Left lung (tissue), 10 donors: ENCODE results near the gene PSME1. TPM values are rescaled to one million over a fixed set of nuclear protein-coding genes. Genes with fewer than 3 reads are reported as not detected.
A peak's percentile ranks its signal among the peaks of the same experiment; 100 is the strongest.

ENCODE experiments used
- ATAC-seq: fragments of 200-7000 bp; cut with Tn5 transposase; one replicate; pipeline ENCODE4 v1.9.1; 2020; ENCODE audit warnings: moderate library complexity
- DNase-seq, 4 donors: peaks; one replicate each; pipeline ENCODE4 v3.0.0-alpha.2; 2013 to 2020
- H3K27ac ChIP-seq, 2 donors: fragments of 200-600 bp; sonication (generic) in 1 of 2; one replicate each; pipeline versions ENCODE4 v1.5.0 to v1.8.0; 2020 to 2021
- H3K27me3 ChIP-seq, 2 donors: fragments of 200-600 bp; sonication (generic) in 1 of 2; one replicate each; pipeline versions ENCODE4 v1.5.0 to v1.8.0; 2020 to 2021
- H3K36me3 ChIP-seq, 2 donors: fragments of 200-600 bp; sonication (generic) in 1 of 2; one replicate each; pipeline versions ENCODE4 v1.5.0 to v1.8.0; 2020 to 2021
- H3K4me1 ChIP-seq, 2 donors: fragments of 200-600 bp; one replicate each; pipeline ENCODE4 v1.8.0; 2021
- H3K4me3 ChIP-seq, 2 donors: fragments of 200-600 bp; sonication (generic) in 1 of 2; one replicate each; pipeline versions ENCODE4 v1.5.0 to v1.8.0; 2020 to 2021; ENCODE audit warnings: mild to moderate bottlenecking in 1 of 2
- H3K9me3 ChIP-seq, 2 donors: fragments of 200-600 bp; sonication (generic) in 1 of 2; one replicate each; pipeline versions ENCODE4 v1.5.0 to v1.8.0; 2020 to 2021
- CTCF ChIP-seq, 2 donors: fragments of 200-600 bp; sonication (generic) in 1 of 2; IDR thresholded peaks; one replicate each; pipeline versions ENCODE4 v1.5.0 to v1.8.0; 2021; ENCODE audit warnings: antibody characterized with exemption in 2 of 2
- intact Hi-C, 2 donors: fragments of 100-400 bp; cut with DNase I; formaldehyde crosslinking; loops; one replicate each; pipeline versions ENCODE4 v1.11.2 to v1.14.2; 2022
- polyA plus RNA-seq, 6 donors: library from polyadenylated mRNA; unstranded; fragments of 120-200 nt; gene quantifications; one replicate each; pipeline ENCODE4 v1.2.1, GENCODE V29; 2013; ENCODE audit not compliant: insufficient read length in 6 of 6
- total RNA-seq, 2 donors: library from RNA; stranded (reverse); fragmentation: NEBNext Ultra II Directional; extraction: Animal tissue kit (Norgen Biotek cat#: 25700); gene quantifications; one replicate each; pipeline ENCODE4 v1.2.1, GENCODE V29; 2021
- donor health status: DM: no; HTN: yes; CAD: no.
- donor health status: DM: no; HTN: no; CAD: no.

PSME1 gene
- total and polyA plus RNA-seq, 8 donors = 189 to 236 (median 212) TPM

GRCh38 chr14:24143511-24143910, 7.5 kb downstream of the PSME1 start:
- DNase-seq (no peak), ATAC-seq (no peak)
- H3K27ac ChIP-seq = no peak overlapping the region
- no peak for TF ChIP-seq CTCF (IDR thresholded peaks at IDR 0.05)
- no peaks in the 10 kb centered on the region for H3K27me3 ChIP-seq
- peaks cover 0 to 41% of the 10 kb centered on the region in 2 donors for H3K36me3 ChIP-seq
- no peaks in the 10 kb centered on the region for H3K9me3 ChIP-seq
- H3K4me3 ChIP-seq = no peak overlapping the region
- intact Hi-C loops = no loop called here
- H3K4me1 ChIP-seq = peaks cover 24 to 60% of the 10 kb centered on the region in 2 donors

GRCh38 chr14:24144451-24144850, 8.5 kb downstream of the PSME1 start:
- Histone ChIP-seq H3K4me3 (no peak overlapping the region), H3K36me3 (peaks cover 0 to 40% of the 10 kb centered on the region in 2 donors), H3K4me1 (peaks cover 24 to 60% of the 10 kb centered on the region in 2 donors), H3K9me3 (no peaks in the 10 kb centered on the region), H3K27ac (no peak overlapping the region), H3K27me3 (no peaks in the 10 kb centered on the region)
- TF ChIP-seq CTCF (IDR thresholded peaks at IDR 0.05) = no peak
- DNase-seq (no peak), ATAC-seq (no peak)
- intact Hi-C loops = no loop called here

GRCh38 chr14:24145219-24145618, 9.2 kb downstream of the PSME1 start:
- Histone ChIP-seq H3K4me1 (peaks cover 18 to 60% of the 10 kb centered on the region in 2 donors), H3K9me3 (no peaks in the 10 kb centered on the region), H3K36me3 (peaks cover 0 to 41% of the 10 kb centered on the region in 2 donors), H3K4me3 (peak overlapping the region in 1 of 2 donors; percentile 100), H3K27ac (peak overlapping the region; percentile 92 to 95), H3K27me3 (no peaks in the 10 kb centered on the region)
- intact Hi-C loops = no loop called here
- no peak for TF ChIP-seq CTCF (IDR thresholded peaks at IDR 0.05)
- ATAC-seq (no peak), DNase-seq (no peak)

GRCh38 chr14:24145690-24146452, 9.9 kb downstream of the PSME1 start:
- ATAC-seq = no peak
- Histone ChIP-seq H3K27me3 (no peaks in the 10 kb centered on the region), H3K4me1 (peaks cover 16 to 54% of the 10 kb centered on the region in 2 donors), H3K36me3 (peaks cover 0 to 48% of the 10 kb centered on the region in 2 donors), H3K4me3 (peak overlapping the region; percentile 80 to 100), H3K9me3 (no peaks in the 10 kb centered on the region), H3K27ac (peak overlapping the region; percentile 92 to 95)
- intact Hi-C loops = no loop called here
- no peak for DNase-seq
- TF ChIP-seq CTCF (IDR thresholded peaks at IDR 0.05) = no peak

GRCh38 chr14:24146453-24146977, 10.5 kb downstream of the PSME1 start, which contains the start of gene PSME2:
TSS of gene PSME2 (minus strand) at chr14:24146610. CDS start at chr14:24146581, 29 bp downstream.
- ATAC-seq (peak; percentile 89), DNase-seq (peak; percentile 92 to 98 (median 97))
- Histone ChIP-seq H3K9me3 (no peaks in the 10 kb centered on the region), H3K27me3 (no peaks in the 10 kb centered on the region), H3K27ac (peak within 1 kb of the TSS; percentile 92 to 95), H3K4me3 (peak within 1 kb of the TSS; percentile 80 to 100), H3K36me3 (peaks cover 0 to 54% of the 10 kb centered on the region in 2 donors), H3K4me1 (peaks cover 16 to 52% of the 10 kb centered on the region in 2 donors)
- intact Hi-C loops = no loop called here
- no peak for TF ChIP-seq CTCF (IDR thresholded peaks at IDR 0.05)
